GM12878 (cell line): Measurements from ENCODE around the gene KIF6. TPM values are rescaled to one million over a fixed set of nuclear protein-coding genes. Genes with fewer than 3 reads are reported as not detected.

Experiments used
- ATAC-seq: fragments of 200-7000 bp; cut with Tn5 transposase; 3 replicates; pipeline ENCODE4 v1.9.1; 2020; ENCODE audit warnings: mild to moderate bottlenecking, moderate library complexity
- BruUV-seq: library from RNA; stranded (reverse); fragments of 400-500 nt; replicated peaks from 2 replicates; lab custom pipeline; 2021; lab: Mats Ljungman, UMichigan
- CTCF ChIA-PET: fragments of 300-600 bp; sonication (Branson Sonifier 250); formaldehyde crosslinking; extraction: SDS; loops from one replicate; lab custom pipeline; 2021; ENCODE audit warnings: inconsistent platforms; lab: Yijun Ruan, JAX
- POLR2A ChIA-PET: fragments of 350-600 bp; formaldehyde crosslinking; extraction: SDS; loops from one replicate; lab custom pipeline; 2021; ENCODE audit warnings: inconsistent platforms; lab: Charles Lee
- RAD21 ChIA-PET: fragments of 300-600 bp; sonication (Branson Sonifier 250); formaldehyde crosslinking; loops from one replicate; lab custom pipeline; 2023; ENCODE audit warnings: antibody characterized with exemption; ENCODE audit not compliant: unreplicated experiment; lab: Charles Lee
- SMC1A ChIA-PET: fragments of 300-600 bp; sonication (Branson Sonifier 250); formaldehyde crosslinking; loops from one replicate; lab custom pipeline; 2023; ENCODE audit not compliant: unreplicated experiment, uncharacterized antibody; lab: Charles Lee
- DNase-seq: peaks from one replicate; pipeline ENCODE4 v3.0.0-alpha.2; 2011; ENCODE audit warnings: low read depth, low spot score
- FAIRE-seq: peaks from 3 replicates; lab custom pipeline; 2011; peaks lifted over from hg19 to GRCh38; lab: Jason Lieb, UNC
- H2AFZ ChIP-seq: 2 replicates; pipeline ENCODE4 v1.6.0; 2011; ENCODE audit warnings: low read depth, low read length, control low read depth; ENCODE audit not compliant: control insufficient read depth
- H3K27ac ChIP-seq: 2 replicates; pipeline ENCODE4 v1.5.1; 2011; ENCODE audit warnings: control low read depth; ENCODE audit not compliant: control insufficient read depth, insufficient read depth
- H3K27me3 ChIP-seq, 2 experiments: replicated peaks in 1 of 2; 2 replicates each; pipeline versions ENCODE4 v1.6.0 to v1.6.1; 2011; ENCODE audit warnings: low read length in 1 of 2; ENCODE audit not compliant: control insufficient read depth in 2 of 2, insufficient read depth in 2 of 2
- H3K36me3 ChIP-seq, 2 experiments: 2 replicates each; pipeline ENCODE4 v1.5.1; 2011; ENCODE audit warnings: low read length in 1 of 2; ENCODE audit not compliant: control insufficient read depth in 2 of 2, insufficient read depth in 2 of 2
- H3K4me1 ChIP-seq: 2 replicates; pipeline ENCODE4 v1.6.1; 2011; ENCODE audit warnings: mild to moderate bottlenecking, low read length, moderate library complexity, mixed read lengths; ENCODE audit not compliant: control insufficient read depth, insufficient read depth
- H3K4me2 ChIP-seq: 2 replicates; pipeline ENCODE4 v1.6.0; 2011; ENCODE audit warnings: control low read depth; ENCODE audit not compliant: control insufficient read depth, insufficient read depth
- H3K4me3 ChIP-seq: fragments of 200-600 bp; sonication (generic); 2 replicates; pipeline ENCODE4 v1.5.1; 2016
- H3K79me2 ChIP-seq: 2 replicates; pipeline ENCODE4 v1.6.0; 2011; ENCODE audit warnings: low read length; ENCODE audit not compliant: control insufficient read depth, insufficient read depth
- H3K9ac ChIP-seq: 2 replicates; pipeline ENCODE4 v1.8.0; 2011; ENCODE audit warnings: low read length, control low read depth, mixed read lengths; ENCODE audit not compliant: control insufficient read depth, insufficient read depth
- H3K9me3 ChIP-seq: replicated peaks from 3 replicates; pipeline ENCODE4 v1.5.1; 2011; ENCODE audit warnings: mild to moderate bottlenecking, low read length; ENCODE audit not compliant: control insufficient read depth, insufficient read depth
- H4K20me1 ChIP-seq: 2 replicates; pipeline ENCODE4 v1.6.0; 2011; ENCODE audit not compliant: control insufficient read depth, insufficient read depth
- BRCA1 ChIP-seq: IDR thresholded peaks from 2 replicates; pipeline ENCODE4 v1.6.1; 2011; ENCODE audit warnings: low read depth, low read length, improper control_type of control experiment
- GATAD2B ChIP-seq: fragments of 450-650 bp; conservative IDR thresholded peaks from 2 replicates; pipeline ENCODE4 v1.6.1; 2017; ENCODE audit warnings: low read depth, mild to moderate bottlenecking, moderate library complexity
- IRF4 ChIP-seq: IDR thresholded peaks from 2 replicates; pipeline ENCODE4 v1.6.1; 2011; ENCODE audit warnings: low read depth, low read length
- MYB ChIP-seq: fragments of 150-350 bp; IDR thresholded peaks from 2 replicates; pipeline ENCODE4 v1.6.1; 2014; ENCODE audit warnings: mild to moderate bottlenecking, low read depth, low read length, borderline replicate concordance
- NR2F1 ChIP-seq: fragments of 450-650 bp; conservative IDR thresholded peaks from 2 replicates; pipeline ENCODE4 v1.6.1; 2017; ENCODE audit warnings: mild to moderate bottlenecking
- PAX8 ChIP-seq: fragments of 450-650 bp; IDR thresholded peaks from 2 replicates; pipeline ENCODE4 v1.6.1; 2017; ENCODE audit warnings: mild to moderate bottlenecking, moderate library complexity
- POLR2AphosphoS5 ChIP-seq: IDR thresholded peaks from 2 replicates; pipeline ENCODE4 v1.6.1; 2011; ENCODE audit warnings: mild to moderate bottlenecking, low read length, inconsistent platforms
- RB1 ChIP-seq: fragments of 450-650 bp; formaldehyde crosslinking; IDR thresholded peaks from 2 replicates; pipeline ENCODE4 v1.6.1; 2017; ENCODE audit warnings: mild to moderate bottlenecking, borderline replicate concordance
- RUNX3 ChIP-seq: IDR thresholded peaks from 2 replicates; pipeline ENCODE4 v1.6.1; 2012; ENCODE audit warnings: low read length, inconsistent platforms
- SMARCA5 ChIP-seq: fragments of 450-650 bp; IDR thresholded peaks from 2 replicates; pipeline ENCODE4 v1.6.1; 2017; ENCODE audit warnings: mild to moderate bottlenecking
- TCF3 ChIP-seq: IDR thresholded peaks from 2 replicates; pipeline ENCODE4 v1.6.1; 2012; ENCODE audit warnings: low read depth, mild to moderate bottlenecking, low read length, borderline replicate concordance; ENCODE audit not compliant: insufficient read depth
- TCF7 ChIP-seq: IDR thresholded peaks from 2 replicates; pipeline ENCODE4 v1.6.1; 2014; ENCODE audit warnings: antibody characterized with exemption, borderline replicate concordance
- YY1 ChIP-seq: IDR thresholded peaks from 2 replicates; pipeline ENCODE4 v1.6.1; 2011; ENCODE audit warnings: low read depth, mild to moderate bottlenecking, low read length
- ZNF384 ChIP-seq: IDR thresholded peaks from 2 replicates; pipeline ENCODE4 v1.6.1; 2012; ENCODE audit warnings: low read depth, mild to moderate bottlenecking, low read length, improper control_type of control experiment, borderline replicate concordance
- WGBS: methylation state at CpG from one replicate; pipeline ENCODE4 v1.1.6; 2016; ENCODE audit warnings: low lambda C conversion rate; ENCODE audit not compliant: insufficient replicate concordance, insufficient coverage; ENCODE audit errors: missing lambda C conversion rate; 5-methylcytosine and 5-hydroxymethylcytosine counted together
- in situ Hi-C: fragments of 300-500 bp; cut with MboI; formaldehyde crosslinking; loops from 9 replicates; pipeline ENCODE4 v1.14.3; 2018; ENCODE audit warnings: mixed read lengths
- intact Hi-C: fragments of 100-400 bp; cut with micrococcal nuclease; formaldehyde crosslinking; loops from one replicate; pipeline ENCODE4 v1.14.2; 2022; ENCODE audit not compliant: unreplicated experiment
- polyA plus RNA-seq, 11 experiments: library from polyadenylated mRNA; depleted of rRNA in 4 of 11; unstranded in 6 of 11; stranded (reverse) in 5 of 11; fragments of >200 nt; fragmentation: Nextera tagmentation in 4 of 11; fragmentation: Illumina TruSeq in 1 of 11; extraction: Ambion mirVana in 4 of 11; extraction: Trizol in 1 of 11; gene quantifications; 1 replicate in 1 of 11; 2 replicates in 10 of 11; pipeline versions ENCODE4 v1.2.1 to v1.2.3, GENCODE V29; 2011 to 2016; ENCODE audit warnings: inconsistent platforms in 2 of 11, missing spikeins in 2 of 11, low read depth in 1 of 11
- total RNA-seq, 4 experiments: library from RNA; depleted of rRNA in 3 of 4; stranded (reverse); fragments of >200 nt in 3 of 4; fragmentation: Illumina TruSeq in 1 of 4; extraction: Trizol in 1 of 4; gene quantifications; 2 replicates each; pipeline versions ENCODE4 v1.2.1 to v1.2.3, GENCODE V29; 2013 to 2021
- TF ChIP-seq, protein P1 (sequence below): fragments of 450-650 bp; IDR thresholded peaks from 2 replicates; pipeline ENCODE4 v1.6.1; 2017; ENCODE audit warnings: mild to moderate bottlenecking, moderate library complexity
- TF ChIP-seq, protein P2 (sequence below): fragments of 150-350 bp; IDR thresholded peaks from 2 replicates; pipeline ENCODE4 v1.6.1; 2016; ENCODE audit warnings: low read depth, low read length
- TF ChIP-seq, protein P3 (sequence below): IDR thresholded peaks from 2 replicates; pipeline ENCODE4 v1.6.1; 2012; ENCODE audit warnings: low read depth, low read length, improper control_type of control experiment

The KIF6 gene
- total and polyA plus RNA-seq, 10 of the 15 experiments (the other 5 are each of a cell fraction or from before 2014, with no cell fraction given), result 0.09 to 1.0 (median 0.28) TPM

GRCh38 chr6:39430871-39431523 lies 294.2 kb downstream of the KIF6 start:
- no peak overlapping the region for H3K9ac ChIP-seq
- H2AFZ ChIP-seq, result no peak overlapping the region
- no peak for TF ChIP-seq MYB
- TF ChIP-seq IRF4, result no peak
- no peak for TF ChIP-seq YY1
- no peak for TF ChIP-seq TCF7
- no peak for TF ChIP-seq BRCA1
- TF ChIP-seq RB1, result no peak
- TF ChIP-seq, protein P1, sequence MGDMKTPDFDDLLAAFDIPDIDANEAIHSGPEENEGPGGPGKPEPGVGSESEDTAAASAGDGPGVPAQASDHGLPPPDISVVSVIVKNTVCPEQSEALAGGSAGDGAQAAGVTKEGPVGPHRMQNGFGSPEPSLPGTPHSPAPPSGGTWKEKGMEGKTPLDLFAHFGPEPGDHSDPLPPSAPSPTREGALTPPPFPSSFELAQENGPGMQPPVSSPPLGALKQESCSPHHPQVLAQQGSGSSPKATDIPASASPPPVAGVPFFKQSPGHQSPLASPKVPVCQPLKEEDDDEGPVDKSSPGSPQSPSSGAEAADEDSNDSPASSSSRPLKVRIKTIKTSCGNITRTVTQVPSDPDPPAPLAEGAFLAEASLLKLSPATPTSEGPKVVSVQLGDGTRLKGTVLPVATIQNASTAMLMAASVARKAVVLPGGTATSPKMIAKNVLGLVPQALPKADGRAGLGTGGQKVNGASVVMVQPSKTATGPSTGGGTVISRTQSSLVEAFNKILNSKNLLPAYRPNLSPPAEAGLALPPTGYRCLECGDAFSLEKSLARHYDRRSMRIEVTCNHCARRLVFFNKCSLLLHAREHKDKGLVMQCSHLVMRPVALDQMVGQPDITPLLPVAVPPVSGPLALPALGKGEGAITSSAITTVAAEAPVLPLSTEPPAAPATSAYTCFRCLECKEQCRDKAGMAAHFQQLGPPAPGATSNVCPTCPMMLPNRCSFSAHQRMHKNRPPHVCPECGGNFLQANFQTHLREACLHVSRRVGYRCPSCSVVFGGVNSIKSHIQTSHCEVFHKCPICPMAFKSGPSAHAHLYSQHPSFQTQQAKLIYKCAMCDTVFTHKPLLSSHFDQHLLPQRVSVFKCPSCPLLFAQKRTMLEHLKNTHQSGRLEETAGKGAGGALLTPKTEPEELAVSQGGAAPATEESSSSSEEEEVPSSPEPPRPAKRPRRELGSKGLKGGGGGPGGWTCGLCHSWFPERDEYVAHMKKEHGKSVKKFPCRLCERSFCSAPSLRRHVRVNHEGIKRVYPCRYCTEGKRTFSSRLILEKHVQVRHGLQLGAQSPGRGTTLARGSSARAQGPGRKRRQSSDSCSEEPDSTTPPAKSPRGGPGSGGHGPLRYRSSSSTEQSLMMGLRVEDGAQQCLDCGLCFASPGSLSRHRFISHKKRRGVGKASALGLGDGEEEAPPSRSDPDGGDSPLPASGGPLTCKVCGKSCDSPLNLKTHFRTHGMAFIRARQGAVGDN, result no peak
- TF ChIP-seq SMARCA5, result no peak
- no peak for TF ChIP-seq PAX8
- TF ChIP-seq, protein P2, sequence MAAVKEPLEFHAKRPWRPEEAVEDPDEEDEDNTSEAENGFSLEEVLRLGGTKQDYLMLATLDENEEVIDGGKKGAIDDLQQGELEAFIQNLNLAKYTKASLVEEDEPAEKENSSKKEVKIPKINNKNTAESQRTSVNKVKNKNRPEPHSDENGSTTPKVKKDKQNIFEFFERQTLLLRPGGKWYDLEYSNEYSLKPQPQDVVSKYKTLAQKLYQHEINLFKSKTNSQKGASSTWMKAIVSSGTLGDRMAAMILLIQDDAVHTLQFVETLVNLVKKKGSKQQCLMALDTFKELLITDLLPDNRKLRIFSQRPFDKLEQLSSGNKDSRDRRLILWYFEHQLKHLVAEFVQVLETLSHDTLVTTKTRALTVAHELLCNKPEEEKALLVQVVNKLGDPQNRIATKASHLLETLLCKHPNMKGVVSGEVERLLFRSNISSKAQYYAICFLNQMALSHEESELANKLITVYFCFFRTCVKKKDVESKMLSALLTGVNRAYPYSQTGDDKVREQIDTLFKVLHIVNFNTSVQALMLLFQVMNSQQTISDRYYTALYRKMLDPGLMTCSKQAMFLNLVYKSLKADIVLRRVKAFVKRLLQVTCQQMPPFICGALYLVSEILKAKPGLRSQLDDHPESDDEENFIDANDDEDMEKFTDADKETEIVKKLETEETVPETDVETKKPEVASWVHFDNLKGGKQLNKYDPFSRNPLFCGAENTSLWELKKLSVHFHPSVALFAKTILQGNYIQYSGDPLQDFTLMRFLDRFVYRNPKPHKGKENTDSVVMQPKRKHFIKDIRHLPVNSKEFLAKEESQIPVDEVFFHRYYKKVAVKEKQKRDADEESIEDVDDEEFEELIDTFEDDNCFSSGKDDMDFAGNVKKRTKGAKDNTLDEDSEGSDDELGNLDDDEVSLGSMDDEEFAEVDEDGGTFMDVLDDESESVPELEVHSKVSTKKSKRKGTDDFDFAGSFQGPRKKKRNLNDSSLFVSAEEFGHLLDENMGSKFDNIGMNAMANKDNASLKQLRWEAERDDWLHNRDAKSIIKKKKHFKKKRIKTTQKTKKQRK, result no peak
- TF ChIP-seq NR2F1, result no peak
- TF ChIP-seq, protein P3, sequence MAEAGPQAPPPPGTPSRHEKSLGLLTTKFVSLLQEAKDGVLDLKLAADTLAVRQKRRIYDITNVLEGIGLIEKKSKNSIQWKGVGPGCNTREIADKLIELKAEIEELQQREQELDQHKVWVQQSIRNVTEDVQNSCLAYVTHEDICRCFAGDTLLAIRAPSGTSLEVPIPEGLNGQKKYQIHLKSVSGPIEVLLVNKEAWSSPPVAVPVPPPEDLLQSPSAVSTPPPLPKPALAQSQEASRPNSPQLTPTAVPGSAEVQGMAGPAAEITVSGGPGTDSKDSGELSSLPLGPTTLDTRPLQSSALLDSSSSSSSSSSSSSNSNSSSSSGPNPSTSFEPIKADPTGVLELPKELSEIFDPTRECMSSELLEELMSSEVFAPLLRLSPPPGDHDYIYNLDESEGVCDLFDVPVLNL, result no peak
- no peak for TF ChIP-seq ZNF384
- TF ChIP-seq RUNX3, result no peak
- TF ChIP-seq POLR2AphosphoS5, result no peak
- TF ChIP-seq TCF3, result no peak
- no peak for TF ChIP-seq GATAD2B

More at GRCh38 chr6:39430871-39431523, 294.2 kb downstream of the KIF6 start:
- CTCF ChIA-PET, result interaction anchor here (2.1 kb wide), 1 partner anchor 53 kb away, joined by 5 read pairs; no protein-coding TSS in a partner anchor
- FAIRE-seq, result no peak
- BruUV-seq, result no TSS peak
- Histone ChIP-seq H3K4me3 (no peak overlapping the region), H3K4me1 (no peaks in the 10 kb centered on the region; the same call in 1 of the 2 replicates), H3K9me3 (no peaks in the 10 kb centered on the region), H3K4me2 (0 out of 2 replicates have a peak overlapping the region, but pooled peaks have one; percentile 32), H4K20me1 (no peaks in the 10 kb centered on the region), H3K27ac (no peak overlapping the region), H3K36me3 (no peaks in the 10 kb centered on the region), H3K79me2 (no peaks in the 10 kb centered on the region), H3K27me3 (no peaks in the 10 kb centered on the region)
- ATAC-seq, result peak; percentile 45
- DNase-seq, result no peak
- RAD21 ChIA-PET, result no interaction called here
- in situ Hi-C loops (no loop called here), intact Hi-C loops (no loop called here)
- POLR2A ChIA-PET, result no interaction called here
- SMC1A ChIA-PET, result interaction anchor here (1.4 to 1.6 kb wide), 2 partner anchors 8 to 10 kb away, joined by 4 to 5 read pairs; no protein-coding TSS in a partner anchor
- WGBS, result 36% methylated on average over 10 of the region's 11 CpGs
